ENCODE data around the gene C16orf87.

Gene C16orf87

GRCh38 chr16:46843898-46844642, 13.1 kb upstream of the C16orf87 start:
- DNase-seq, result no peak

GRCh38 chr16:46842192-46842895, 11.4 kb upstream of the C16orf87 start:
- DNase-seq, result no peak

- DNase-seq, result no peak
These were observed 9.0 kb upstream of the C16orf87 start for GRCh38 chr16:46839986-46840443.

GRCh38 chr16:46836534-46837530, 5.9 kb upstream of the C16orf87 start:
- no peak for DNase-seq

GRCh38 chr16:46833460-46833800, 2.5 kb upstream of the C16orf87 start:
- no peak for DNase-seq

GRCh38 chr16:46832757-46833459, 1.9 kb upstream of the C16orf87 start:
- no peak for DNase-seq

- no peak for DNase-seq
These were observed 521 bp downstream of the C16orf87 start for GRCh38 chr16:46830417-46830901.

GRCh38 chr16:46828943-46829342, 2.0 kb downstream of the C16orf87 start:
- DNase-seq, result no peak

- DNase-seq, result no peak
These were observed 2.7 kb downstream of the C16orf87 start for GRCh38 chr16:46828292-46828691.

GRCh38 chr16:46826631-46827030, 4.3 kb downstream of the C16orf87 start:
- DNase-seq, result no peak

- no peak for DNase-seq
These were observed 8.7 kb downstream of the C16orf87 start for GRCh38 chr16:46822270-46822669.

GRCh38 chr16:46817961-46818360, 13.0 kb downstream of the C16orf87 start:
- DNase-seq, result no peak

- no peak for DNase-seq
These were observed 16.2 kb downstream of the C16orf87 start for GRCh38 chr16:46814790-46815189.

- no peak for DNase-seq
These were observed 17.4 kb downstream of the C16orf87 start for GRCh38 chr16:46813611-46814010.

- DNase-seq, result no peak
These were observed 18.0 kb downstream of the C16orf87 start for GRCh38 chr16:46812781-46813540.

- DNase-seq, result no peak
These were observed 19.3 kb downstream of the C16orf87 start for GRCh38 chr16:46811682-46812081.

GRCh38 chr16:46808997-46809396, 22.0 kb downstream of the C16orf87 start:
- DNase-seq, result no peak

- DNase-seq, result no peak
These were observed 23.6 kb downstream of the C16orf87 start for GRCh38 chr16:46807336-46807735.

- no peak for DNase-seq
These were observed 27.6 kb downstream of the C16orf87 start for GRCh38 chr16:46803373-46803772.

- no peak for DNase-seq
These were observed 29.4 kb downstream of the C16orf87 start for GRCh38 chr16:46801428-46802049.

- no peak for DNase-seq
These were observed 30.5 kb downstream of the C16orf87 start for GRCh38 chr16:46800494-46800893.
